ENCODE measurements around the gene NFATC2IP.
"Not testable (repeated sequence)": the region's sequence is repeated elsewhere in the genome, so short reads cannot be mapped to it uniquely, and the experiment has no call there.

The NFATC2IP gene

DNA sequence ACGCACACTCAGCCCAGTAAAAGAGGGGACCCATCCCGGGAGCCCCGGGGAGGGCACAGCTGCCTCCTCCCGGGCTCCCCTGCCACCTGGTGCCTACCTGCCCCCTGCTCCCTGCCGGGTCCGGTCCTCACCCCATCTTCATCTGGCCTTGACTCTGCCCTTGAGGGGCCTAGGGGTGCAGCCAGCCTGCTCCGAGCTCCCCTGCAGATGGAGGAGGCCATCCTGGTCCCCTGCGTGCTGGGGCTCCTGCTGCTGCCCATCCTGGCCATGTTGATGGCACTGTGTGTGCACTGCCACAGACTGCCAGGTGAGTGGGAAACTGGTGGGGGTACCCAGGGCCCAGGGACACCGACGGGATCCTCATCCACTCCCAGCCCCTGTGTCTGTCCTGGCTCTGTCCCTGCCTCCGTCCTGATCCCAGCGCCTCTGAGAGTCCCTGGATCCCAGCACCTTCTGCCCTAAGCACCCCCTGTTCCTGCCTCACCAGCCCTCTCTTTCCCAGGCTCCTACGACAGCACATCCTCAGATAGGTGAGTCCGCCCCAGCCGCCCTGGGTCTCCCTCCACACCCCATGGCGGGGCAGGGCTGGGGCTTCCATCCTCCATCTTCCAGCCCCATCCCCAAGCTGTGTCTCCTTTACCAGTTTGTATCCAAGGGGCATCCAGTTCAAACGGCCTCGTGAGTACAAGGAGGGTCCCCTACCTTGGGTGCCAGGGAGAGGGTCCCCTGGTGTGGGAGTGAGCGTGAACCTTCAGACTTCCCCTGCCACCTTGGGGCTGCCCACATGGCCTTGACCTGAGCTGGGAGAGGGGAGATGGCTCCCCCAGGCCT is 34.7 kb downstream of the NFATC2IP start:
- in situ Hi-C loops (cut with MboI; ENCODE audit: low sequenced_read_pairs) = no loop called here
- no peak for DNase-seq (ENCODE audit: low spot score in 2 of 2)
- Histone ChIP-seq H3K9me3 (no peaks in the 10 kb centered on the region), H3K36me3 (replicated peaks) (peaks cover 7% of the 10 kb centered on the region; the same call in 1 of the 2 replicates), H3K4me3 (no peak overlapping the region), H3K4me1 (no peaks in the 10 kb centered on the region), H3K27me3 (ENCODE audit: low read depth) (no peaks in the 10 kb centered on the region)

DNA sequence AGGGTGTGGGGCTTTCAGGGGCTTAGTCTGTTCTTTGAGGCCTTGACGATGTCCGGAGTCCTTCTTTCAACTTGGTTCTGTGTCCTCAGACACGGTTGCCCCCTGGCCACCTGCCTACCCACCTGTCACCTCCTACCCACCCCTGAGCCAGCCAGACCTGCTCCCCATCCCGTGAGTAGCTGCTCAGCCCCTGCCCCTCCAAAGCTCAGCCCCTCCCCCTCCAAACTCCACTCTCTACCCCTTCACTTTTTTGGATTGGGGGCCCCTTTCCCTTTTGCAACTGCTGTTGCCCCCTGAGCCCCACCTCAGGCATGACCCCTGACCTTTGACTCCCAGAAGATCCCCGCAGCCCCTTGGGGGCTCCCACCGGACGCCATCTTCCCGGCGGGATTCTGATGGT is 35.3 kb downstream of the NFATC2IP start:
- Histone ChIP-seq H3K27me3 (ENCODE audit: low read depth) (no peaks in the 10 kb centered on the region), H3K4me3 (no peak overlapping the region), H3K9me3 (no peaks in the 10 kb centered on the region), H3K36me3 (replicated peaks) (peaks cover 7% of the 10 kb centered on the region; the same call in 1 of the 2 replicates), H3K4me1 (no peaks in the 10 kb centered on the region)
- in situ Hi-C loops (cut with MboI; ENCODE audit: low sequenced_read_pairs) = no loop called here
- DNase-seq (ENCODE audit: low spot score in 2 of 2) = no peak

DNA sequence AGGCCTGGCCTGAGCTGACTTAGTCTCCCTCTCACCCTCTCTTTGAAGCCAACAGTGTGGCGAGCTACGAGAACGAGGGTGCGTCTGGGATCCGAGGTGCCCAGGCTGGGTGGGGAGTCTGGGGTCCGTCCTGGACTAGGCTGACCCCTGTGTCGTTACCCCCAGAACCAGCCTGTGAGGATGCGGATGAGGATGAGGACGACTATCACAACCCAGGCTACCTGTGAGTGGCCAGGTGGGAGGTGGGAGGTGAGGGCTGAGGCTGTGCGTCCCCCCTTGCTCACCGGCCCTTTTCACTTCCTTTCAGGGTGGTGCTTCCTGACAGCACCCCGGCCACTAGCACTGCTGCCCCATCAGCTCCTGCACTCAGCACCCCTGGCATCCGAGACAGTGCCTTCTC is 35.8 kb downstream of the NFATC2IP start:
- Histone ChIP-seq H3K4me3 (no peak overlapping the region), H3K9me3 (no peaks in the 10 kb centered on the region), H3K27me3 (ENCODE audit: low read depth) (no peaks in the 10 kb centered on the region), H3K4me1 (no peaks in the 10 kb centered on the region), H3K36me3 (replicated peaks) (peaks cover 3% of the 10 kb centered on the region; the same call in 1 of the 2 replicates)
- in situ Hi-C loops (cut with MboI; ENCODE audit: low sequenced_read_pairs) = no loop called here
- DNase-seq (ENCODE audit: low spot score in 2 of 2) = no peak

DNA sequence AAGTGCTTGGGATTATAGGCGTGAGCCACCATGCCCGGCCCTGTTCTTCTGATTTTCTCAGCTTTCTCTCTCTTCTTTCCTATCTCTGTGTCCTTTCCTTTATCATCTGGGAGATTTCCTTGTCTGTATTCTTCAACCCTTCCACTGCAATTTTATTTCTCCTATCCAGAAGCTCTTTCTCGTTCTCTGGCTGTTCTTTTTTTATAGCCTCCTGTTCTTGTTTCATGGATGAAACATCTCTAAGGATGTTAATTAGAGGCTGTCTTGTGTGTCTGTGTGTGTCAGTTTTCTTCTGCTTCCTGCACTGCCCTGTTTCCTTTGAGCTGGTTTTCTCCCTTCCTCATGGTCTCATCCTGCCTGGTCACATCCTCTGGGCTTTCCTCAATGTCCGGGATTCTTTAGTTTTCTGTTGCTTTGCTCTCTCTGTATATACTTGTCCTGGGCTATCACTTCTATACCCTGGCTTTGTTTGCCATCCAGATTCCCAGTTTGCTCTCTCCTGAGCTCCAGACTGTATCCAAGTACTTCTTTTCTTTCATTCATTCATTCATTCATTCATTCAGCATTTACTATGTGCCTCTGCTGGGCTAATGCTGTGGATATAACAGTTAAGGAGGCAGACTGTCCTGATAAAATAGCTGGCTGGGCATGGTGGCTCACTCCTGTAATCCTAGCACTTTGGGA is 36.6 kb downstream of the NFATC2IP start:
- H3K27me3 ChIP-seq (ENCODE audit: low read depth) = no peaks in the 10 kb centered on the region
- H3K4me1 ChIP-seq = no peaks in the 10 kb centered on the region
- no peak for DNase-seq (ENCODE audit: low spot score in 2 of 2)
- H3K36me3 ChIP-seq (replicated peaks) = no peaks in the 10 kb centered on the region
- no peak overlapping the region for H3K4me3 ChIP-seq
- no peaks in the 10 kb centered on the region for H3K9me3 ChIP-seq
- in situ Hi-C loops (cut with MboI; ENCODE audit: low sequenced_read_pairs) = no loop called here

DNA sequence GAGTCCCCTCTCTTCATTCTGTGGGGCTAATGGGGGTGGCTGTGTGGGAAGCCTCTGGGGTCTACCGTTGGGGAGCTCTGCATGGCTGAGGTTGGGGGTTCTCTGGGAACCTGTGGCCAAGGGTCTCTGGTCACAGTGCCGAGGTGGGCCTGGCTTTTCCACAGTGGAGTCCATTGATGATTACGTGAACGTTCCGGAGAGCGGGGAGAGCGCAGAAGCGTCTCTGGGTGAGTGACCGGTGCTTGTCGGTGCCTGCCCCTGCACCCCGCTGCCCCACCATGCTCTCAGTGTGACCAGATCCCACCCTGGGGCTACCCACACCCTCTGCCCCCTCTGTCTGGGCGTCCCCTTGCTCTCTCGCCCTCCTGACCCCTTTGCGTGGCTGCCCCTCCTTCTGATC is 38.6 kb downstream of the NFATC2IP start:
- in situ Hi-C loops (cut with MboI; ENCODE audit: low sequenced_read_pairs) = no loop called here
- Histone ChIP-seq H3K9me3 (no peaks in the 10 kb centered on the region), H3K4me3 (no peak overlapping the region), H3K4me1 (no peaks in the 10 kb centered on the region), H3K27me3 (ENCODE audit: low read depth) (no peaks in the 10 kb centered on the region), H3K36me3 (replicated peaks) (no peaks in the 10 kb centered on the region)
- DNase-seq (ENCODE audit: low spot score in 2 of 2) = no peak

DNA sequence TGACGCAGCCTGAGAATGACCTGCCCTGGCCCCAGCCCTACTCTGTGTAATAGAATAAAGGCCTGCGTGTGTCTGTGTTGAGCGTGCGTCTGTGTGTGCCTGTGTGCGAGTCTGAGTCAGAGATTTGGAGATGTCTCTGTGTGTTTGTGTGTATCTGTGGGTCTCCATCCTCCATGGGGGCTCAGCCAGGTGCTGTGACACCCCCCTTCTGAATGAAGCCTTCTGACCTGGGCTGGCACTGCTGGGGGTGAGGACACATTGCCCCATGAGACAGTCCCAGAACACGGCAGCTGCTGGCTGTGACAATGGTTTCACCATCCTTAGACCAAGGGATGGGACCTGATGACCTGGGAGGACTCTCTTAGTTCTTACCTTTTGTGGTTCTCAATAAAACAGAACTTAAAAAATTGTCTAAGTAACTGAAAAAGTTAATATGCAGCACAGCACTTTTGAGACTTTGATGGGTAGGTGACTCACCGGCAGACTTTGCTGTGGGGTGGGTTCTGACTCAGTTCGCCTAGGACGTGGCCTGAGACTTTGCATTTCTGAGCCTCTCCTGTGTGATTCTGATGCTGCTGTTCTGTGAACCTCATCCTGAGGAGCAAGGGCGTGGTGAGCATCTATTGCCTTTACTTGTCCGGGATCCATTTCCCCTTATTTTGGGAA is 39.8 kb downstream of the NFATC2IP start:
- in situ Hi-C loops (cut with MboI; ENCODE audit: low sequenced_read_pairs) = no loop called here
- Histone ChIP-seq H3K4me1 (no peaks in the 10 kb centered on the region), H3K36me3 (replicated peaks) (no peaks in the 10 kb centered on the region)

DNA sequence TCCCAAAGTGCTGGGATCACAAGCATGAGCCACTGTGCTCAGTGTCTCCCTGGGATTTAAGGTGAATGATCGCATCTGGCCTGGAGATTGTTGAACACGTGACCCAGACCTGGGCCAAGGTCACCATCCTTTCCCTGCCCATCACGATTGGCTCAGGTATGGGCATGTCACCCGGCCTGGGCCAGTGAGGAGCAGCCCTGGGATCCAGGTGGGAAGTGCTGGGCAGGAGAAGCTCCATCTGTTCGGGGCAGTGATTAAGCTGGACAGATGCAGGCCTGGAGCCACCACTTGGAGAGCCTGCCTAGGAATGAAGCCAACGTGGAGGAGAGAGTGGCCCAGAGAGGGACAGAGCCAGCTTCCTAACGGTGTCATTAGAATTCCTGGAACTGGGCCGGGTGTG is 41.0 kb downstream of the NFATC2IP start:
- H3K27me3 ChIP-seq (ENCODE audit: low read depth) = no peaks in the 10 kb centered on the region
- no peaks in the 10 kb centered on the region for H3K4me1 ChIP-seq
- no peak overlapping the region for H3K4me3 ChIP-seq
- in situ Hi-C loops (cut with MboI; ENCODE audit: low sequenced_read_pairs) = no loop called here
- no peaks in the 10 kb centered on the region for H3K9me3 ChIP-seq
- DNase-seq (ENCODE audit: low spot score in 2 of 2) = no peak
- no peaks in the 10 kb centered on the region for H3K36me3 ChIP-seq (replicated peaks)

More for the DNA sequence above, 39.8 kb downstream of the NFATC2IP start:
- Histone ChIP-seq H3K4me3 (no peak overlapping the region), H3K9me3 (no peaks in the 10 kb centered on the region), H3K27me3 (ENCODE audit: low read depth) (no peaks in the 10 kb centered on the region)
- DNase-seq (ENCODE audit: low spot score in 2 of 2) = no peak

DNA sequence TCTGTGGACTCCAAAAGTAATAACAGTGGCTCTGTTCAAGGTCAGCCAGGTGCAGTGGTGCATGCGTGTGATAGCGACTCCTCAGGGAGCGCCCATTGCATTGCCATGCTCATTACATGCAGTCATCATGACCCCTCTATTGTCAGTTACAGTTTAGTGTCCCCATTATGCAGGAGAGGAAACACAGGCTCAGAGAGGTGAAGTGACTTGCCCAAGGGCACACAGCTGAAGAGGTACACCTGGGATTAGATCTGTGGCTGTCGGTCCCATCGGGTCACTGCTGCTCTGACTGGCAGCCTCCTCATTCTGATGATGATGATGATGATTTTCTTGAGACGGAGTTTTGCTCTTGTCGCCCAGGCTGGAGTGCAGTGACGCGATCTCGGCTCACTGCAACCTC is 41.8 kb downstream of the NFATC2IP start:
- no peaks in the 10 kb centered on the region for H3K9me3 ChIP-seq
- H3K4me1 ChIP-seq = no peaks in the 10 kb centered on the region
- H3K27me3 ChIP-seq (ENCODE audit: low read depth) = no peaks in the 10 kb centered on the region
- in situ Hi-C loops (cut with MboI; ENCODE audit: low sequenced_read_pairs) = no loop called here
- DNase-seq (ENCODE audit: low spot score in 2 of 2) = no peak
- H3K36me3 ChIP-seq (replicated peaks) = no peaks in the 10 kb centered on the region
- H3K4me3 ChIP-seq = no peak overlapping the region

DNA sequence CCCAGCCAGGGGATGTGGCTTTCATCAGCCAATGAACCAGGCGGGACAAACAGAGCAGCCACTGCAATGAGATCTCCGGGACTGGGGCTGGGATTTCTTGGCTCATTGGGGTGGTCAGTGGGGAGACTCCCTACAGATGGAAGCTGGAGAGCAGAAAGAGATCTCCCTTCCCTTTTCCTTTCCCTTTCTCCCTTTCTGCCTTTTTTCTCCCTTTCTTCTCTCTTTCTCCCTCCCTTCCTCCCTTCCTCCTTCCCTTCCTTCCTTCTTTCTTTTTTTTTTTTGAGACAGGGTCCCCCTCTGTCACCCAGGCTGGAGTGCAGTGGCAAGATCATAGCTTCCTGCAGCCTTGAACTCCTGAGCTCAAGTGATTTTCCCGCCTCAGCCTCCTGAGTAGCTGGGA is 48.1 kb downstream of the NFATC2IP start:
- H3K27me3 ChIP-seq (ENCODE audit: low read depth) = no peaks in the 10 kb centered on the region
- H3K36me3 ChIP-seq (replicated peaks) = no peaks in the 10 kb centered on the region
- no peak for DNase-seq (ENCODE audit: low spot score in 2 of 2)
- no peak overlapping the region for H3K4me3 ChIP-seq
- in situ Hi-C loops (cut with MboI; ENCODE audit: low sequenced_read_pairs) = no loop called here
- no peaks in the 10 kb centered on the region for H3K9me3 ChIP-seq
- H3K4me1 ChIP-seq = no peaks in the 10 kb centered on the region

DNA sequence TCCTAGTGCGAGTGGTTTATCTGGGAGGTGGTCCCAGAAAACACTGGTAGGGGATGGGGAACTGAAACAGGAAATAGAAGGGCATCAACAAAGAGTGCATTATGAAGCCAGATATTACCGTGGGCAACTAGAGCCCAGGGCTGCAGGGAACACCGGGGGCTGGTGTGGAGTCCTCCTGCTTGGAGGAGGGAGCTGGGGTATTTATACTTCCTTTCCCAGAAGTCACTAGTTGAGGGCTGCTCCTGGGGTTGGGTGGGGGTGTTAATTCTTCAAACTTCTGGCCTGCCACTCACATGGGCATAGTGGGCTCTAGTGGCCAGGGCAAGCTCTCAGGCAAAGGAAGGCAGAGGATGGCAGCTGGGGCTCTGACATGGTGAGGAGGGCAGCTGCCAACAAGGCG is 48.8 kb downstream of the NFATC2IP start:
- Histone ChIP-seq H3K27me3 (ENCODE audit: low read depth) (no peaks in the 10 kb centered on the region), H3K4me3 (no peak overlapping the region), H3K4me1 (no peaks in the 10 kb centered on the region), H3K36me3 (replicated peaks) (no peaks in the 10 kb centered on the region), H3K9me3 (no peaks in the 10 kb centered on the region)
- DNase-seq (ENCODE audit: low spot score in 2 of 2) = no peak
- in situ Hi-C loops (cut with MboI; ENCODE audit: low sequenced_read_pairs) = no loop called here

DNA sequence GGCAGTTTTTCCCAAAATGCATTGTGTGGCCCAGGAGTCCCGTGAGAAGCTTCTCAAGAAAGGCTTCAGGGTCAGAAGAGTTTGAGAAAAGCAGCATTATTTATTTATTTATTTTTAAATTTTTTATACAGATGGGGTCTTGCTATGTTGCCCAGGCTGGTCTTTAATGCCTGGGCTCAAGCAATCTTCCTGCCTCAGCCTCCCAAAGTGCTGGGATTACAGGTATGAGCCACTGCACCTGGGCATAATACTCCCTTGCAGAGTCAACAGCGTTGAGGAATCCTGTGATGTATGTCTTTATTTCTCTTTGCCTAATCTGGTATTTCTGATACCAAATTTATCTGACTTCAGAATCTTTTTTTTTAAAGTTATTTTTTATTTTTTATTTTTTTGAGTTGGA is 49.3 kb downstream of the NFATC2IP start:
- no peak overlapping the region for H3K4me3 ChIP-seq
- H3K9me3 ChIP-seq = no peaks in the 10 kb centered on the region
- DNase-seq (ENCODE audit: low spot score in 2 of 2) = no peak
- no peaks in the 10 kb centered on the region for H3K27me3 ChIP-seq (ENCODE audit: low read depth)
- in situ Hi-C loops (cut with MboI; ENCODE audit: low sequenced_read_pairs) = loop anchor here (25.0 kb wide), 1 partner anchor 112 kb away; no protein-coding TSS in a partner anchor
- H3K36me3 ChIP-seq (replicated peaks) = no peaks in the 10 kb centered on the region
- no peaks in the 10 kb centered on the region for H3K4me1 ChIP-seq

DNA sequence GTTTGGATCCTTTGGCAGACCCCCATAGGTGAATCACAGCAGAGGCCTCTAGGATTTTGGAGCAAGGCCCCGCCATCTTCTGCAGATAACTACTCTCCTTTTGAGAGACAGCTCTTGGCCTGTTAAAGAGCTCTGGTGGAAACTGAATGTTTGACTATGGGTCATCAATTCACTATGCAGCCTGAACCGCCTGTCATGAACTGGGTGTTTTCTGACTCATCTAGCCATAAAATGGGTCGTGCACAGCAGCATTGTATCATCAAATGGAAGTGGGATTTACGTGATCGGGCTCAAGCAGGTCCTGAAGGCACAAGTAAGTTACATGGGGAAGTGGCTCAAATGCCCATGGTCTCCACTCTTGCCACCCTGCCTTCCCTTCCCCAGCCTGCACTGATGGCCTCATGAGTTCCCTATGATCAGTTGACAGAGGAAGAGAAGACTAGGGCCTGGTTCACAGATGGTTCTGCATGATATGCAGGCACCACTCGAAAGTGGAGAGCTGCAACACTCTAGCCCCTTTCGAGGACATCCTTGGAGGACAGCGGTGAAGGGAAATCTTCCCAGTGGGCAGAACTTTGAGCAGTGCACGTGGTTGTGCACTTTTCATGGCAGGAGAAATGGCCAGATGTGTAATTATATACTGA is 53.9 kb downstream of the NFATC2IP start:
- H3K9me3 ChIP-seq; DNase-seq (ENCODE audit: low spot score in 2 of 2): not testable (repeated sequence)
- in situ Hi-C loops (cut with MboI; ENCODE audit: low sequenced_read_pairs) = loop anchor here (25.0 kb wide), 1 partner anchor 108 kb away; no protein-coding TSS in a partner anchor

DNA sequence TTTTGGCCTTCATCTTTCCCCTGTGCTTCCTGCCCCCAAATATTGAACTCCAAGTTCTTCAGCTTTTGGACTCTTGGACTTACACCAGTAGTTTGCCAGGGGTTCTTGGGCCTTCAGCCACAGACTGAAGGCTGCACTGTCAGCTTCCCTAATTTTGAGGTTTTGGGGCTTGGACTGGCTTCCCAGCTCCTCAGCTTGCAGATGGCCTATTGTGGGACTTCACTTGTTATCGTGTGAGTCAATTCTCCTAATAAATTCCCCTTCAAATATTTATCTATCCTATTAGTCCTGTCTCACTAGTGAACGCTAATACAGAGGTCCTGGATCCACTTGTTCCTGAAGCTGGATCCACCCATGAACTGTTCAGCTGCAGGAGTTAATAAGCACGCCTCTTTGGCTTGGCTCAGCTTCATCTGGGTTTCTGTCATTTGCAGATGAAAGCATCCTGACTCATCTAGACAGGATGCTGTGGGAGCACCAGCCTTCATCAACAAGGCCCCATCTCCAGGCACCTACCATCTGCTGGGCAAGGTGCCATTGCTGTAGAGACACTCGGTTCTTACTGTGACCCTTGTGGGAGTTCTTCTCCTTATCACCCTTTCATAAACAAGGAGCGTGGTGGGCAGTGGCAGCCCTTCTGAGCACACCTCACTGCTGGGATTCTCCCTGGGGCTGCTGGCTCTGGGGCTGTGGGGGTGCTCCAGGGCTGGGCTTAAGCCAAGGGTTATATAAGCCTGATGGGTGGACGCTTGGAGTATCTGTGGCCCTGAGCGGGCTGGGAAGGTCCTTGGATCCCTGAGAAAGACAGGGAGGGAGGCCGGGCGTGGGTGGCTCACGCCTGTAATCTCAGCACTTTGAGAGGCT is 57.2 kb downstream of the NFATC2IP start:
- Histone ChIP-seq H3K36me3 (replicated peaks) (no peaks in the 10 kb centered on the region), H3K4me1 (no peaks in the 10 kb centered on the region), H3K27me3 (ENCODE audit: low read depth) (no peaks in the 10 kb centered on the region), H3K4me3 (no peak overlapping the region), H3K9me3 (no peaks in the 10 kb centered on the region)
- in situ Hi-C loops (cut with MboI; ENCODE audit: low sequenced_read_pairs) = loop anchor here (25.0 kb wide), 1 partner anchor 104 kb away; no protein-coding TSS in a partner anchor
- no peak for DNase-seq (ENCODE audit: low spot score in 2 of 2)

More for the DNA sequence above, 53.9 kb downstream of the NFATC2IP start:
- not testable (repeated sequence) for H3K27me3 ChIP-seq (ENCODE audit: low read depth); H3K4me1 ChIP-seq; H3K4me3 ChIP-seq; H3K36me3 ChIP-seq (replicated peaks)
